ENCODE results near the gene ERBB2.

The ERBB2 gene

DNA sequence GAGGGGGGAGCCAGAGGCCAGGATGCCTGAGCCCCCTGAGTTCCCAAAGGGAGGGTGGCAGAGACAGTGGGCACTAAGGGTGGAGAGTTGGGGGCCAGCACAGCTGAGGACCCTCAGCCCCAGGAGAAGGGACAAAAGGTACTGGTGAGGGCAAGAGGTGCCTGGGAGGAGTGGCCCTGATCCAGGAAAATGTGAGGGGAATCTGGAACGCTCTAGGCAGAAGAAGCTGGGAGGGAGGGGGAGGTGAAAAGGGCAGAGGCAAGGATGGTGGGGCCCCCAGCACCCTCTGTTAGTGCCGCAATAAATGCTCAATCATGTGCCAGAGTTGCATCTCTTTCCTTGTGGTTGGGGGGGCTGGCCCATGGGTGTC, 33.6 kb upstream of the ERBB2 start:
- DNase-seq: no peak

DNA sequence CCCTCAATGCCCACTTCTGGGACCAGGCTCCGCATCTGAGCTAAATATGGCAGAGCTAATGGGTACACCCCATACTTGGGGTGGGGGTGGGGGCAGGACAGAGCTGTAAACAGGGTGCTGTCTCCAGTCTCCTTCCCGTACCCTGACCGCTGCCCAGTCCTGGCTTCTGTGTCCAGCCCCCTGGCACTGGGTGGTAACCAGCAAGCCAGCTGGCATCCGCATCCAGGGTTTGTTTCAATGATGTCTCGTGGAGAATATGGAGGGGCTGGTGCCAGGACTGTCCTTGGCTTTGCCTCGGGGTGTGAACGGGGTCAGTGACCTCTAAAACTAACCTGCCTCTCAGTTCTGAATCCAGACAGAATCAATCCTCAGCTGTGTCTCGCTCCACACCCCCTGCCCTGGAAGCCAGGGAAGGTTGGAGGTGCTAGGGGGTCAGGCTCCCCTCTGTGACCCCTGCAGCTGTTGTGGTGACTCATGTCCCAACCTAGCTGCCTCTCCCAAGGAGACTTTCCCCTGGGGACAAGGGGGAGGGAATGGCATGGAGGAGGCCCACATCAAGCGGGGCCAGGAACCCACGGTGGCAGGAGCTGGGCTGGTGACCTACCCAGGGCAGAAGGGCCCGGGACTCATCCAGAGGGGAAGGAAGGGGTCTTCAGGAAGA, 33.1 kb upstream of the ERBB2 start:
- DNase-seq: no peak

DNA sequence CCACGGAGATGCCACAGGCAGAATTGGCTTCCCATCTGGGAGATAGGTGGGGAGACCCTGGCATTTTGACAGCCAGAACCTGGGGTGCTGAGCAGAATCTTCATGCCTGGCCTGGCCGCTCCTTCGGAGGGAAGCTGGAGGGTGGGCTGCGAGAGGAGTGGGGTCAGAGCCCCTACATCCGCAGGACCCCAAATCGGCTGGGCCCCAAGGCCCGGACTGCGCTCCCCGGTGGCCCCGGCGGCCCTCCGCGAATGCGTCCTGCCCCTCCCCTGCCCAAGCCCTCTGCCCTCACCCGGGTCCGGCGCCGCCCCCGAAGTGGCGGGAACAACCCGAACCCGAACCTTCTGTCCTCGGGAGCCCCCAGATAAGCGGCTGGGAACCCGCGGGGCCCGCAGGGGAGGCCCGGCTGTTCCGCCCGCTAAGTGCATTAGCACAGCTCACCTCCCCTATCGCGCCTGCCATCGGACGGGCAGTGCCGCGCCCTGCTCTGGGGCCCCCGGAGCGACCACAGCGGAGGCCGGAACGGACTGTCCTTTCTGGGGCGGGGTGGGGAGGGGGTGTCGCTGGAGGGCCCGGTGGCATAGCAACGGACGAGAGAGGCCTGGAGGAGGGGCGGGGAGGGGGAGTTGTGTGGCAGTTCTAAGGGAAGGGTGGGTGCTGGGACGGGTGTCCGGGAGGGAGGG, 32.5 kb upstream of the ERBB2 start:
- no peak for DNase-seq

DNA sequence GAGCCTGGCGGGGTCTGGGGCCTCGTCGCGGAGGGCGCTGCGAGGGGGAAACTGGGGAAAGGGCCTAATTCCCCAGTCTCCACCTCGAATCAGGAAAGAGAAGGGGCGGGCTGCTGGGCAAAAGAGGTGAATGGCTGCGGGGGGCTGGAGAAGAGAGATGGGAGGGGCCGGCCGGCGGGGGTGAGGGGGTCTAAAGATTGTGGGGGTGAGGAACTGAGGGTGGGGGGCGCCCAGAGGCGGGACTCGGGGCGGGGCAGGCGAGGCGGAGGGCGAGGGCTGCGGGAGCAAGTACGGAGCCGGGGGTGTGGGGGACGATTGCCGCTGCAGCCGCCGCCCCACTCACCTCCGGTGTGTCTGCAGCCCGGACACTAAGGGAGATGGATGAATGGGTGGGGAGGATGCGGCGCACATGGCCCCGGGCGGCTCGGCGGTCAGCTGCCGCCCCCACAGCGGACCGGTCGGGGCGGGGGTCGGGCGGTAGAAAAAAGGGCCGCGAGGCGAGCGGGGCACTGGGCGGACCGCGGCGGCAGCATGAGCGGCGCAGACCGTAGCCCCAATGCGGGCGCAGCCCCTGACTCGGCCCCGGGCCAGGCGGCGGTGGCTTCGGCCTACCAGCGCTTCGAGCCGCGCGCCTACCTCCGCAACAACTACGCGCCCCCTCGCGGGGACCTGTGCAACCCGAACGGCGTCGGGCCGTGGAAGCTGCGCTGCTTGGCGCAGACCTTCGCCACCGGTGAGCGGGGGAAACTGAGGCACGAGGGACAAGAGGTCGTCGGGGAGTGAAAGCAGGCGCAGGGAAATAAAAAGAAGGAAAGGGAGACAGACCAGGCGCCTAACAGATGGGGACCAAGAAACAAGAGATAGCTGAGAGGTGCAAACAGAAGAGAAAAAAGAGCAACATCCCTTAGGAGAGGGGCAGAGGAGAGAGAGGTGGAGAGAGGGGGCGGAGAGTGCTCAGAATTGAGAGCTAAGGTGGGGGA, 31.6 kb upstream of the ERBB2 start, which contains the start of gene PNMT:
TSS of gene PNMT (plus strand) at position 509 of the 980 bp plus-strand sequence. CDS start at position 532, 23 bp downstream.
- DNase-seq: peak; percentile 74

DNA sequence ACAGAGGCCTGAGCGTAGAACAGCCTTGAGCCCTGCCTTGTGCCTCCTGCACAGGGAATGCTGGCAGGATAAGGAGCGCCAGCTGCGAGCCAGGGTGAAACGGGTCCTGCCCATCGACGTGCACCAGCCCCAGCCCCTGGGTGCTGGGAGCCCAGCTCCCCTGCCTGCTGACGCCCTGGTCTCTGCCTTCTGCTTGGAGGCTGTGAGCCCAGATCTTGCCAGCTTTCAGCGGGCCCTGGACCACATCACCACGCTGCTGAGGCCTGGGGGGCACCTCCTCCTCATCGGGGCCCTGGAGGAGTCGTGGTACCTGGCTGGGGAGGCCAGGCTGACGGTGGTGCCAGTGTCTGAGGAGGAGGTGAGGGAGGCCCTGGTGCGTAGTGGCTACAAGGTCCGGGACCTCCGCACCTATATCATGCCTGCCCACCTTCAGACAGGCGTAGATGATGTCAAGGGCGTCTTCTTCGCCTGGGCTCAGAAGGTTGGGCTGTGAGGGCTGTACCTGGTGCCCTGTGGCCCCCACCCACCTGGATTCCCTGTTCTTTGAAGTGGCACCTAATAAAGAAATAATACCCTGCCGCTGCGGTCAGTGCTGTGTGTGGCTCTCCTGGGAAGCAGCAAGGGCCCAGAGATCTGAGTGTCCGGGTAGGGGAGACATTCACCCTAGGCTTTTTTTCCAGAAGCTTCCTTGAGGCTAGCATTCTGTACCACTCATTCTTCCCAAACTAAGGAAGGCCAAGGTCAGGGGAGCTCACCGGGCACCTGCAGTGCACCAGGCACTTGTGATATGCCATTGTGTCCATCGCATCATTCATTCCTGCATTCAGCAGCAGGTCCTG, 29.7 kb upstream of the ERBB2 start:
- no peak for DNase-seq

DNA sequence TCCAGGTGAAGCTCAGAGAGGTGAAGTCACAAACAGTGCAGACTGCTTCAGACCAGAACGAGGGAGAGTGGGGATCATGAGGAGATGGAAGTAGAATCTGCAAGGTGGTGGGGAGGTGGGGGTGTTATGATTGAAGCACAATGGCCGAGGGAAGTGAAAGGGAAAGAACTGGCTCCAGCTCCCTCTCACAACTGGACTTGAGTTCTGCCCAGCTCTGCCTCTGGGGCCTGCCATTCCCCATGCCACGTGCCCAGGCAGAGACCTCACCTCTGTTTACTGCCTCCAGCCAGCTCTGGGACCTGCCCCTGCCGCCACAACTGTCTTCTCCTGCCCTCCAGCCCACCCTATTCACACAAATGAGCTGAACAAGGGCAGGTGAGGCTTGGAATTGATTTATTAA, 29.1 kb upstream of the ERBB2 start:
- DNase-seq: no peak

DNA sequence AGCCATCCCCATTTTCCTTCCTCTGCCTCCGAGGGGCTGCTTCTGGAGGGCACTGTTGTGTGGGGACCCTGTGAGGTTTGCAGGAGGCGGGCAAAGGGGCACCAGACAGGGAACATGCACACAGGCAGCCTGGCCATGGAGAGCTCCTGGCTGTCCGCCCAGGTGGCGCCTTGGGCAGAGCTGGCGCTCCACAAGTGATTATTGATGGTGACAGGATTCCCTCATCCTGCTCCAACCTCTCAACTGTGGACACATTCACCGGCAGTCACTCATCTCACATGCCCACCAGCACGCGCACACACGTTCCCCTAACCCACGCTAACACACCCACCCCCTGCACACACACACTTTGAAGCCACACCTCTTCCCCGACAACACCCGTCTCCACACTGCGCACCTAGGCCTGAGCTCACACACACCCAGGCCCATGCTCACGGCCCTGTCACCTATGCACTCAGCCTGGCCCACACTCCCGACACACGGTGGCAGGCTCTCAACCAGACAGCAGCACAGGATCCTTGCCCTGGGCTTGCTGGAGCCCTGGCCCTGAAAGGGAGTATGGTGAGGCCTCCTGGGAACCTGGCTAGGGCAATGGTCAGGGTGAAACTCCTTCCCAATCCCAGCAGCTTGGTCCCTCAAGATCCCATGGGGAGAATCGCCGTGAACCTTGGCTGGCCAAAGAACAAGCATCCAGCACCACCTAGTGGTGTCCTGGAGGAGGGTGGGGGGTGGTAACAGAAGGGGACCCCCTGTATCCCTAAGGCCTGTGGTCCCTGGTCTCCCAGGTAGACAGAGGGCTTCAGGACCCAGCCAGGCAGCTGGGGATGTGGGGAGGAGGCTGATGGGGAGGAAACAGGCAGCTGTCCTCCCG, 28.0 kb upstream of the ERBB2 start:
- no peak for DNase-seq

DNA sequence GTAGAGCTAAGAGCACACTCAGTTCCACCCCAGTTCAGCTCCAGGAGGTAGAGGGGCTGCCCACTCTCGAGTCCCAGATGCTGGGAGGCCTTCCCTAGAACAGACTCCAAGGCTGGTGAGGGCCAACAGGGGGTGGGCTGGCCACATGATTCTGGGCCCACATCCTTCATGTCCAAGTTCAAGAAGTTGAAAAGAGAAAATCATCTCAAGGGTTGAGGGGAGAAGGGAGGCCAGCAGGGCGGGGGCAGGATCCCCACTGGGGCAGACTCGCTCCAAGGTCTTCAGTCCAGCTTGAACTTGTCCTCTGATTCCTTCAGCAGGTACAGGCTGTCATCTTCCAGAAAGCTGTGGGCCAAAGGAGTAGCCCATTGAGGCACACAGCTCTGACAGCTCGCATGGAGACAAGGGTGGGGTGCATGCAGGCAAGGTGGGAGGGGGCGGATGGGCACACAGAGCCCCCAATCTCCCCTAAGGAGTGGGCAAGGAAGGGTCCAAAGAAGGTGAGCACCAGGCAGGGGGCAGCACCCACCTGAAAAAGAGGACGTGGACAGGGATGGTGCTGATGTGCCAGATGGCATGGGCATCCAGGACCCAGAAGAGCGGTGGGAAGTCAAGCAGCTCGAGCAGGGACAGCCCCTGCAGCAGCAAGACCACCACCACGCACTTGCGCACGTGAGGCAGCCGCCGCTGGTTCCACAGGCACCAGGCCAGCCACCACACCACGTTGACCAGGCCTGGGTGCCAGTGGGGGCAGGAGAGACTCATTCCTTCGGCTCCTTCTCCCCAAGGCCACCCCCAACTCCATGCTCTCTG, 27.1 kb upstream of the ERBB2 start:
- no peak for DNase-seq

DNA sequence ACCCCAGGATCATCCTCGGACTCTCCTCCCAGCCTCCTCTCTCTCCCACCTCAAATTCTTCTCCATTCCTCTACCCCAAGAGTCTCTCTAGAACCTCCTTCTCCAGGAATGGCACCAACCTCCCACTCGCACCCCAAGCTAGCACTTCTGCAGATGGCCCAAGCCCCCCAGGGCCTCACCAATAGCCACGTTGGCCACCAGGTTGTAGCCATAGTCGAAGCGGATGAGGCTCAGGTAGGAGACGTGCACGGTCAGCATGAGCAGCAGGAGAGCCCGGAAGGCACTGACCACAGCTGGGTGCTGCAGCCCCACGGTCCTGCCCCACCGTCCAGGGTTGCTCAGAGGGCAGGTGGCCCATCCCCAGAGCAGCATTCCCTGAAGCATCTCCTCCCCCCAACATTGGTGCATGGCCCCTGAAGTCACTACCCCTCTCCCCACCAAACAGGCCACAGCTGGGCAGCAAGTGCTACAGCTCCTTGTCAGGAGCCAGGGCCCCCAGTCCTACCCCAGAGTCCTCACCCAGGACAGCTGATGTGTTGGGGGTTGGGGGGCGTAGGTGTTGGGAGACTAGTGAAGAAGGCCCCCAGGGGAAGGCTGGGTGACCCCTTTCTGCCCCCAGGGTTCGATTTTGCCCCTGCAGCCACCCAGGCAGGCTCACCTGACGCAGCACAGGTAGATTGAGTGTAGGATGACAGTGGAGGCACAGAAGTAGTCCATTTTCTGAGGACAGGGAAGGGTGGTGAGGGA, 26.4 kb upstream of the ERBB2 start:
- DNase-seq: no peak

DNA sequence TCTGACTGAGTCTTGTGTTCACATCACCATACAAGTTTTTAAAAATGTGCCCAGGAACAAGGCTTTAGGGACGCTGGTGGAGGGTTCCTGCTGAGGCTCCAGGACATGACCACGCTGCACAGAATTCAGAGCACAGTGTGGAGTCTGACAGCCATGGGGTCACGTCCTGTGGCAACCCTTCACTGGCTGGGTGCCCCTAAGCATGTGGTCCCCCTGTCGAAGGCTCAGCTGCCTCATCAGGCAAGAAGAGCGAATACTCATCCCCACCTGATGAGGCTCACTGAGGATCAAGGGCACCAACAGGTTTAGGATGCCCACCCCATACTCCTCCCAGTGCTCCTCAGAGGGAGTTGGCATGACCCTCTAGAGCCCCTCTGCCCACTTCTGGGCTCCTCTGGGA, 25.7 kb upstream of the ERBB2 start:
- DNase-seq: no peak

DNA sequence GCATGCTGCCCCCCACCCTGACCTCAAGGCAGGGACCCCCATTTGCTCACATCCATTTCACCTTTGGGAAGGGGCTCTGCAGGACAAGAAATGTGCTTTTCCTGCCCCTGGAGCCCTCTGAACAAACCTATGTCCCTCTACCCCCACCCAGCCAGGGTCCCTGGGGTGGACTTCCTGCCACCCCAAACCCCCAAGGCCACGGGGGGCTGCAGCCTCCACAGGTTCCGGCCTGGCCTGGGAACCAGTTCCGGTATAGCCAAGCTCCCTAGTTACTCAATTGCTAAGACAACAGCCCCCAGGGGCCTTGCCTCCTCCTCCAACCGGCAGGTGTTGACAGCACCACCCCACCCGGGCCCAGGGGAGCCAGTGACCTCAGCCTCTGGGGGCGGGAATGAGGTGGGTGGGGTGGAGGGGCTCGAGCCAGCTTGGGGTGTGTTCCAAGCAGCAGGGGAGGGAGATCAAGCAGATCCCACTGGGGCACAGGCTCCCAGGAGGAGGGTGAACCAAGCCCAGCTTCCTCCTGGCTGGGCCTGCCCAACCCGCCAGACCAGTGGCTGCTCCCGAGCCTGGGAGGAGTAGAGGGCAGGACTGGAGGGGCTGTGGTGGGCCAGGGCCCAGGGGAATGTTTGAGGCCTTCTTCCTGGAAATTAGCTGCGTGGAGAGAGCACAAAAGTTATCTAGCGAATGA, 25.0 kb upstream of the ERBB2 start:
- no peak for DNase-seq

DNA sequence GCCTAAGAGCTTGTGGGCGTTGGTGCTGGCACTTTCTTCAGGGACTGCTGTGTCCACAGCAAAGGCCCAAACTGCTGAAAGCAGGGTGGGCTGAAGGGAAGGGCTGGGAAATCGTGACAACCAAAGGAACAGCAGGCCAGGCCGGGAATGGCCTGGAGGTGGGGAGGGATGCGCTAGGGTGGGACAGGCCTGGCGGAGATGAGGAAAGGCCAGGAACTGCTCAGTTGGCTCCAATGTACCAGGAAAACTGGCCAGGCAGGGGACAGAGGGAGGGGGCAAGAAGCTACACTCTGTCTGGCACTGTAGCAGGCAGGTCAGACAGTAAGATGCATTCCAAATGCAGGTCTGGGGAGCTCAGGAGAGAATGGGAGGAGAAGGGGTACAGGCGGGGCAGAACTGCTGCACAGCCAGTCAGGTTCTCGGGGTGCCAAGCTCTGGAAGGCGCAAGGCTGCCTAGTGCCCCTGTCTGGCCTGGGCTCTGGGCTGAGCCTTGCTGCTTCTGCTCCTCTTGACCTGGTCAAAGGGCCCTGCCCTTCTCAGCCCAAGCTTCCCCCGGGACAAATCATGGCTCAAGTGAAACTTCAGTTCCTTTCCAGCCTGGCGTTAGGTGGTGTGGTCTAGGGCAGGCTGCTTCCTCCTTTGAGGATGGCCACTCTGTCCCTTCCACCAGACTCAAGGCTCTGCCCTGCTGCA, 24.3 kb upstream of the ERBB2 start:
- DNase-seq: no peak

DNA sequence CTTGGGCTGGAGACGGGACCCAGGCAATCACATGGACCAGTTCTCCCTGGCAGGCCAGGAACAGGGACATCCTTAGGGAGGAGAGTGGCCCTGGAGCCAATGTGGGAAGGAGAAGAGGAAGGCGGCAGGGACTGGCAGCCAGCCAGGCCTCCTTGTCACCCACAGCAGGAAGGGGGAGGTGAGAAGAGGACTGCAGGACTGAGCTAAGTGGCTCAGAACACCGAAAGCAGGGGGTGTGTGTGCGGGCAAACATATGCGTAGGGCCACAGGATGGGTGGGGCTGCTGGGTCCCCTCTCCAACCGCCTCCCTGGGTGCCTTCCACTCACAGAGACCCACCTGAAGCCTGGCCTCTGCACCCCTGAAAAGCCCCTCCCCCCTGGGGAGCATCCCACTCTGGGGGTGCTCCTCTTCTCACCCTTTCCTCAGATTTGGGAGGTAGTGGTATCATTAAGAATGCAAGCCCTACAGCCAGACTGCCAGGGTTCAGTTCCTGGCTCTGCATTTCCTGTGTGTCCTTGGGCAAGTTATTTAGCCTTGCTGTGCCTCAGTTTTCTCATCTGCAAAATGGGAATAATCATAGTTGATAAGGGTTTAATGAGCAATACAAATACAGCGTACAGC, 23.6 kb upstream of the ERBB2 start:
- peak; percentile 27 for DNase-seq

DNA sequence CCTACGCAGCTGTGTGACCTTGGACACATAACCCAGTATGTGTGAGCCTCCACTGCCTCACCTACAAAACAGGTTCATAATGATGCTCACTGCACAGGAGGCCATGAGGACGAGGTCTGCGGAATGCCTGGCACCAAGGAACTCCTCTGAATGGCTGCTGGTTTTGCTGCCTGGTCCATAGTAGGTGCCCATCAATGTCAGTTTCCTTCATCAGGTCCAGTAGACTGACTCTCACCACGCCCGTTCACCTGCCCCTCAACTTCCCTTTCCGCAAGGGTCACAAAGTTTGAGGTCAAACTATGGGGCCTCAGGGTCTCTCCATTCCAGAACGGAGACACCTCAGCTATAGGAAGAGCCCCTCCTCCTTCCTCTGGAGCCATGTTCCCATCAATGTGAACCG, 22.8 kb upstream of the ERBB2 start:
- DNase-seq: no peak

DNA sequence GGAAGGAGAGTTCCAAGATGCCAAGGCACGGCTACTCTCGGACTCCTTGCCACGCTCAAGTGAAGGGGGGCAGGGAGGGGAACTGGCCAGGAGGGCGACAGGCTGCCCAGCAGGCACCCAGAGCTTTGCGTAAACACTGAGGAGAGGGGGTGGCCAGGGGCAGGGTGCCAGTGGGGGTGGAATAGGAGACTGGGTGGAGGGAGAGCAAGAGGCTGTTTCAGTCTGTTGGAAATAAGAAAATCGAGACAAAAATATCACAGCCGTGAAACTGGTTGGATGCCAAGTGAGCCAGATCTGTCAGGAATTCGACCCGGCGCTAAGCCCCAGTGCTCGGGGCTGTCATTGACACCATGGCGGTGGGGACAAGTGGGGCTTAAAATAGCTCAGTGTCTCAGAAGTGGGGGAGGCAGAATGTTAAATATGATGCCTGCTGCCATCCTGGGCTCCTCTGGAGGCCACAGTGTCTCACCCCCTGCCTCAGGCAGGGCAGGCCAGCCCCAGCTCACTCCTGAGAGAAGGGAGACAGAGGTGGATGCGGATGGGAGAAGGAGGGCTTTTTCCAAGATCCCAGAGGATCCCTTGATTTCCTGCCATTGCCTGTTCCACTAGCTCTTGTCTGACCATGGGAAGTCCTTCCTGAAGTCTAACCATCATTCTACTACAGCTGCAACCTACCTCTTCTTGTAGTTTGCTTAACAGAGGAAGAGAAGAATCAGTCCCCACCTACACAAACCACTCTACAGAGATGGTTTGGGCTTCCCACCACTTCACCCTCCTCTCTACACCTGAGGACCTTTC, 22.1 kb upstream of the ERBB2 start:
- DNase-seq: no peak

DNA sequence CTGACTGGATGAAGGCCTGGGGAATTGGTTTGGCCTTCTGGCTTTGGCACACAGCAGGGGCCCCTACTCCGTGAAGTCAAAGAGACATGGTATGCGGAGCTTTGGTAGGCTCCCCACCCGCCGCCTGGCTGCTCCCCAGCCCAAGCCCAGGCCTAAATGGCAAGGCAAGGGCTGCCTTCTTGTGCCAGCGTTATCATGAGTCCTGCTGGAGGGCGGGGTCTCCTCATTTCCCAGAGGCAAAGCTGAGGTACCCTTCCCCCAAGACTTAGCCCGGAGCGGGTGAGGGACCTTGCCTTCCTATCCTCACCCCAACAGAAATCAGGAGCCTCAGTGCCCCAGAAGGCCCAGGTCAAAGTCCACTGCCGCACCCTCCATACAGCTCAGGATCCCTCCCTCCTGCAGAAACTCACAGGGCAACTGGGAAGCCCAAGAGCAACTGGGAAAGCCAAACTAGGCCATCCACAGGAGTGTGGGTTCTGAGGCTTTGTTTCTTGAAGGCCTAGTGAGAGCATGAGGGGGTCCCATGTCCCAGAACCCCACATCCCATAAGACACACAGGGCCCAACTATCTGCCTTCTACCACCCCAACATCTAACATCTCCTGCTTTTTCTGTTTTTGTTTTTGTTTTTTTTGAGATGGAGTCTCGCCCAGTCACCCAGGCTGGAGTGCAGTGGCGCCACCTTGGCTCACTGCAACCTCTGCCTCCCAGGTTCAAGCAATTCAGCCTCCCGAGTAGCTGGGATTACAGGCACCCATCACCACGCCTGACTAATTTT, 21.3 kb upstream of the ERBB2 start:
- no peak for DNase-seq
